ENCODE measurements around the gene DHX40. TPM values are rescaled to one million over a fixed set of nuclear protein-coding genes. Genes with fewer than 3 reads are reported as not detected.

The DHX40 gene
- total and polyA plus RNA-seq, 2 of the 13 experiments (the other 11 are each of a cell fraction or from before 2014, with no cell fraction given) = 22.2 to 37.0 TPM

DNA sequence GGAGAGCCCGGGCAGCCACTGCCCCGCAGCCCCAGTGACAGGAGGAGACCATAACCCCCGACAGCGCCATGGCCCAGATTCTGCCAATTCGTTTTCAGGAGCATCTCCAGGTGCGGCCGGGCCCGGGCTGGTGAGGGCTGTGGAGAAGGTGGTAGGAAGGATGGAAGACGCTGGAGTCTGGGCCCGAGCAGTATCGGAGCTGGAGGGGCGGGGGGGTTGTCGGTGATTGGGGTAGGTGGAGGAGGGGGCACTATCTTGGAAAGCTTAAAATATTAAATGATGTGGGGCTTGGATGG, 54.6 kb downstream of the DHX40 start:
- ChIA-PET POLR2A (interaction anchor here (0.9 to 4.7 kb wide), 22 partner anchors 9 to 980 kb away, joined by 3 to 49 read pairs (median 6); partner anchors contain the start of genes APPBP2, DHX40, GDPD1 and PPM1D), CTCF (ENCODE audit: low intra/inter-chr PET ratio, low total read pairs) (no interaction called here)
- H3K9ac ChIP-seq (ENCODE audit: insufficient read depth, low read depth, low read length) = peak overlapping the region; percentile 98
- no peaks in the 10 kb centered on the region; a peak in 1 of 5 replicates for H3K36me3 ChIP-seq (replicated peaks in 1 of 2; ENCODE audit: control insufficient read depth in 1 of 2, insufficient read depth in 2 of 2, low read length in 2 of 2)
- peaks cover 50% of the 10 kb centered on the region for H3K4me1 ChIP-seq (ENCODE audit: insufficient read depth, low read length)
- H4K20me1 ChIP-seq (ENCODE audit: insufficient read depth, low read length) = peaks cover 42% of the 10 kb centered on the region
- no TSS peak for BruUV-seq (replicated peaks)
- H3K79me2 ChIP-seq (ENCODE audit: insufficient read depth, low read length) = peaks cover 68% of the 10 kb centered on the region
- intact Hi-C loops (cut with micrococcal nuclease; ENCODE audit: unreplicated experiment) (no loop called here), in situ Hi-C loops (cut with HindIII; ENCODE audit: extremely low pct_ligation_motif_present, low pct_unique_long_range_greater_than_20kb) (no loop called here)
- ATAC-seq (no peak), FAIRE-seq (no peak), DNase-seq (ENCODE audit: low spot score) (no peak)
- no peaks in the 10 kb centered on the region for H3K9me3 ChIP-seq (ENCODE audit: low read length)
- no peaks in the 10 kb centered on the region; a peak in 2 of 5 replicates for H3K27me3 ChIP-seq (ENCODE audit: control insufficient read depth in 1 of 2, insufficient read depth in 2 of 2, low read length in 2 of 2)
- peak overlapping the region; percentile 97 for H3K27ac ChIP-seq (ENCODE audit: extremely low read length, insufficient read depth, low read length)
- under 1% methylated on average over 13 of the region's 13 CpGs for WGBS (ENCODE audit: low lambda C conversion rate)
- H3K4me3 ChIP-seq (replicated peaks in 1 of 3; ENCODE audit: insufficient read depth in 1 of 3, low read depth in 2 of 3, low read length in 3 of 3) = peak overlapping the region; percentile 94 to 99 (median 94)
- peak overlapping the region; percentile 86 for H3K4me2 ChIP-seq (ENCODE audit: low read depth, low read length)
- H2AFZ ChIP-seq (ENCODE audit: low read length) = no peak overlapping the region
- 0 out of 2 replicates have a peak, but pooled peaks have one; percentile 13 for TF ChIP-seq ZNF607 (CRISPR knock-in tag; IDR thresholded peaks at IDR 0.05; ENCODE audit: borderline replicate concordance)
- TF ChIP-seq FUBP1 (CRISPR knock-in tag; IDR thresholded peaks at IDR 0.05; ENCODE audit: borderline replicate concordance) = no peak
- TF ChIP-seq MXD3 (CRISPR knock-in tag; IDR thresholded peaks at IDR 0.05) = no peak
- TF ChIP-seq ZNF124 (CRISPR knock-in tag; IDR thresholded peaks at IDR 0.05) = no peak
- TF ChIP-seq AGO2 (optimal IDR thresholded peaks at IDR 0.05; ENCODE audit: low read depth, low read length) = peak; percentile 71
- TF ChIP-seq PCBP2 (optimal IDR thresholded peaks at IDR 0.05; ENCODE audit: low read depth, low read length, poor library complexity, severe bottlenecking) = peak; percentile 10
- TF ChIP-seq ZNF432 (CRISPR knock-in tag; IDR thresholded peaks at IDR 0.05; ENCODE audit: borderline replicate concordance) = no peak
- peak; percentile 55; the same call in 1 of the 2 replicates for TF ChIP-seq ZC3H13 (CRISPR knock-in tag; IDR thresholded peaks at IDR 0.05)
- no peak for TF ChIP-seq ZNF644 (CRISPR knock-in tag; IDR thresholded peaks at IDR 0.05; ENCODE audit: low read depth)
- TF ChIP-seq MTA1 (CRISPR knock-in tag; IDR thresholded peaks at IDR 0.05; ENCODE audit: borderline replicate concordance) = 0 out of 2 replicates have a peak, but pooled peaks have one; percentile 3
- no peak for TF ChIP-seq ZNF570 (CRISPR knock-in tag; IDR thresholded peaks at IDR 0.05; ENCODE audit: borderline replicate concordance)
- no peak for TF ChIP-seq TFE3 (CRISPR knock-in tag; IDR thresholded peaks at IDR 0.05)
- TF ChIP-seq HNF4G (IDR thresholded peaks at IDR 0.05; ENCODE audit: borderline replicate concordance, low read depth, low read length) = no peak
- TF ChIP-seq HNF4G (CRISPR knock-in tag; IDR thresholded peaks at IDR 0.05; ENCODE audit: borderline replicate concordance, low read depth) = no peak
- TF ChIP-seq, protein P1, sequence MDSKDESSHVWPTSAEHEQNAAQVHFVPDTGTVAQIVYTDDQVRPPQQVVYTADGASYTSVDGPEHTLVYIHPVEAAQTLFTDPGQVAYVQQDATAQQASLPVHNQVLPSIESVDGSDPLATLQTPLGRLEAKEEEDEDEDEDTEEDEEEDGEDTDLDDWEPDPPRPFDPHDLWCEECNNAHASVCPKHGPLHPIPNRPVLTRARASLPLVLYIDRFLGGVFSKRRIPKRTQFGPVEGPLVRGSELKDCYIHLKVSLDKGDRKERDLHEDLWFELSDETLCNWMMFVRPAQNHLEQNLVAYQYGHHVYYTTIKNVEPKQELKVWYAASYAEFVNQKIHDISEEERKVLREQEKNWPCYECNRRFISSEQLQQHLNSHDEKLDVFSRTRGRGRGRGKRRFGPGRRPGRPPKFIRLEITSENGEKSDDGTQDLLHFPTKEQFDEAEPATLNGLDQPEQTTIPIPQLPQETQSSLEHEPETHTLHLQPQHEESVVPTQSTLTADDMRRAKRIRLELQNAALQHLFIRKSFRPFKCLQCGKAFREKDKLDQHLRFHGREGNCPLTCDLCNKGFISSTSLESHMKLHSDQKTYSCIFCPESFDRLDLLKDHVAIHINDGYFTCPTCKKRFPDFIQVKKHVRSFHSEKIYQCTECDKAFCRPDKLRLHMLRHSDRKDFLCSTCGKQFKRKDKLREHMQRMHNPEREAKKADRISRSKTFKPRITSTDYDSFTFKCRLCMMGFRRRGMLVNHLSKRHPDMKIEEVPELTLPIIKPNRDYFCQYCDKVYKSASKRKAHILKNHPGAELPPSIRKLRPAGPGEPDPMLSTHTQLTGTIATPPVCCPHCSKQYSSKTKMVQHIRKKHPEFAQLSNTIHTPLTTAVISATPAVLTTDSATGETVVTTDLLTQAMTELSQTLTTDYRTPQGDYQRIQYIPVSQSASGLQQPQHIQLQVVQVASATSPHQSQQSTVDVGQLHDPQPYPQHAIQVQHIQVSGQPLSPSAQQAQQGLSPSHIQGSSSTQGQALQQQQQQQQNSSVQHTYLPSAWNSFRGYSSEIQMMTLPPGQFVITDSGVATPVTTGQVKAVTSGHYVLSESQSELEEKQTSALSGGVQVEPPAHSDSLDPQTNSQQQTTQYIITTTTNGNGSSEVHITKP (CRISPR knock-in tag; IDR thresholded peaks at IDR 0.05; ENCODE audit: low read depth) = no peak
- no peak for TF ChIP-seq IKZF1 (IDR thresholded peaks at IDR 0.05)
- TF ChIP-seq SAP130 (CRISPR knock-in tag; IDR thresholded peaks at IDR 0.05; ENCODE audit: low read depth) = no peak
- no peak for TF ChIP-seq ZSCAN12 (CRISPR knock-in tag; IDR thresholded peaks at IDR 0.05)

Measured in HepG2 (cell line).